ENCODE measurements around the gene GPATCH1.

GPATCH1 gene

DNA sequence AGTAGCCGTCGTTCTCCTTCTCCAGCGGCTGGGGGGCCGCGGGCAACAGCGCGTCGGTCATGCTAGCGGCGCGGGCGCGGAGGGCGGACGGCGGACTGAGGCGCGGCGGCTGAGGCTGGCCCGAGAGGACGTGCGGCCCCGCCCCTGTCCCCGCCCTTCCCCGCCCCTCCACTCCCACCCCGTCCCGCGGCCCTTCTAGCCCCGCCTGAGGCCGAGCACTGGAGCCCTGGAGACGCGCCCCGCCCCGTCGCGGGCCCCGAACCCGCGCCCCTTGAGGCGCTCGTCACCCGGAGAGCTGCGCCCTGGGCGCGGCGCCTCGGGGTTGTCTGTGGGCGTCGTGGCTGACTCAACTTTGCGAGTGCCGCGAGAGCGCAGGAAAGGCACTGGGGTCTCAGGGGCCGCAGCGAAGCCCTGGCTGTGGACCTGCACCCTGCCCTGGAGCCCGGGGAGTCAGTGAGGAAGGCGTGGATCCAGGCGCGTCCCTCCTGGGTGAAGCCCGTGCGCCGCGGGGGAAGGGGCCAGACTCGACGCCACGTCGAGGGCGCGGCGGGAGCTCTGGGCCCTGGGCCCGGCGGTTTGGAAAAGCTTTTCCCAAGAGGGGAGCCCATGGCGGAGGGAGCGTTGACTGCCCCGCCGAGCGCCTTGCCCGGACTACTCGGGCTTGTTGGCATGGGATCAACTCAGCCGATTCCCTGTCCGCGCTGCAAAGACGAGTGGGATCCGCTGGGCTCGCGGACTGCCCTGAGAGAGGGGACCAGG lies 16.0 kb upstream of the GPATCH1 start, which contains the start of gene RHPN2:
Gene RHPN2, minus strand, starts transcription at position 97 of the 759 bp plus-strand sequence. Its CDS starts 36 bp downstream, at position 61.
- peak within 1 kb of the TSS; percentile 94 for H3K4me3 ChIP-seq (ENCODE audit: low read depth, low read length)
- TF ChIP-seq, protein P1, sequence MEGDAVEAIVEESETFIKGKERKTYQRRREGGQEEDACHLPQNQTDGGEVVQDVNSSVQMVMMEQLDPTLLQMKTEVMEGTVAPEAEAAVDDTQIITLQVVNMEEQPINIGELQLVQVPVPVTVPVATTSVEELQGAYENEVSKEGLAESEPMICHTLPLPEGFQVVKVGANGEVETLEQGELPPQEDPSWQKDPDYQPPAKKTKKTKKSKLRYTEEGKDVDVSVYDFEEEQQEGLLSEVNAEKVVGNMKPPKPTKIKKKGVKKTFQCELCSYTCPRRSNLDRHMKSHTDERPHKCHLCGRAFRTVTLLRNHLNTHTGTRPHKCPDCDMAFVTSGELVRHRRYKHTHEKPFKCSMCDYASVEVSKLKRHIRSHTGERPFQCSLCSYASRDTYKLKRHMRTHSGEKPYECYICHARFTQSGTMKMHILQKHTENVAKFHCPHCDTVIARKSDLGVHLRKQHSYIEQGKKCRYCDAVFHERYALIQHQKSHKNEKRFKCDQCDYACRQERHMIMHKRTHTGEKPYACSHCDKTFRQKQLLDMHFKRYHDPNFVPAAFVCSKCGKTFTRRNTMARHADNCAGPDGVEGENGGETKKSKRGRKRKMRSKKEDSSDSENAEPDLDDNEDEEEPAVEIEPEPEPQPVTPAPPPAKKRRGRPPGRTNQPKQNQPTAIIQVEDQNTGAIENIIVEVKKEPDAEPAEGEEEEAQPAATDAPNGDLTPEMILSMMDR (IDR thresholded peaks at IDR 0.05; ENCODE audit: control insufficient read depth, extremely low read depth, insufficient read depth), result no peak
- no peak for DNase-seq (ENCODE audit: low read depth)

GRCh38 chr19:33066543-33066942 lies 14.4 kb upstream of the GPATCH1 start:
- DNase-seq (ENCODE audit: low read depth), result no peak
- TF ChIP-seq, protein P1 (IDR thresholded peaks at IDR 0.05; ENCODE audit: control insufficient read depth, extremely low read depth, insufficient read depth), result no peak
- no peak overlapping the region for H3K4me3 ChIP-seq (ENCODE audit: low read depth, low read length)

DNA sequence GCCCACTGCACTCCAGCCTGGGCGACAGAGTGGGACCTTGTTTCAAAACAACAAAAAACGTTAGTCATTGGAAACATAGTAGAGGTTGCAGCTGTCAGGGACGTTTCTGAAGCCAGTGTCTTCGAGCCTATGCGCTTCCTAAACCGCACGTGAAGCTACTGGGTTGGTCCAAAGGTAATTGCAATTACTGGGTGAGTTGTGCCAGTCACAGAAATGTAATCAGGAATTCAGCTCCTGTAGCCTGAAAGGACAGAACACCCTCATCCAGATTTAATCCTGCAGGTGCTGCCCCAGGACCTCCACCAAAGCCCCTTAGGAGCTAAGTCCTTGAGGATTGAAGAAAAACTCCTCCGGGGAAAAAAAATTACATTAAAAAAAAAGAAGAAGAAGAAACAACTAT lies 13.9 kb upstream of the GPATCH1 start:
- no peak for DNase-seq (ENCODE audit: low read depth)
- no peak overlapping the region for H3K4me3 ChIP-seq (ENCODE audit: low read depth, low read length)

GRCh38 chr19:33071887-33072286 lies 9.1 kb upstream of the GPATCH1 start:
- H3K4me3 ChIP-seq (ENCODE audit: low read depth, low read length), result no peak overlapping the region
- TF ChIP-seq, protein P1 (IDR thresholded peaks at IDR 0.05; ENCODE audit: control insufficient read depth, extremely low read depth, insufficient read depth), result no peak
- no peak for DNase-seq (ENCODE audit: low read depth)

More for the DNA sequence above, 13.9 kb upstream of the GPATCH1 start:
- TF ChIP-seq, protein P1 (IDR thresholded peaks at IDR 0.05; ENCODE audit: control insufficient read depth, extremely low read depth, insufficient read depth), result no peak

- H3K4me3 ChIP-seq (ENCODE audit: low read depth, low read length), result no peak overlapping the region
- TF ChIP-seq, protein P1 (IDR thresholded peaks at IDR 0.05; ENCODE audit: control insufficient read depth, extremely low read depth, insufficient read depth), result no peak
These were observed 5.5 kb upstream of the GPATCH1 start for GRCh38 chr19:33075519-33075918.

GRCh38 chr19:33085570-33086128 lies 4.7 kb downstream of the GPATCH1 start:
- no peak for DNase-seq (ENCODE audit: low read depth)
- H3K4me3 ChIP-seq (ENCODE audit: low read depth, low read length), result no peak overlapping the region
- TF ChIP-seq, protein P1 (IDR thresholded peaks at IDR 0.05; ENCODE audit: control insufficient read depth, extremely low read depth, insufficient read depth), result no peak

More at GRCh38 chr19:33075519-33075918, 5.5 kb upstream of the GPATCH1 start:
- no peak for DNase-seq (ENCODE audit: low read depth)
